Omental fat pad (tissue), 4 donors: ENCODE data around the gene SRSF3. TPM values are rescaled to one million over a fixed set of nuclear protein-coding genes. Genes with fewer than 3 reads are reported as not detected.
"Not testable (repeated sequence)": the region's sequence is repeated elsewhere in the genome, so short reads cannot be mapped to it uniquely, and the experiment has no call there.

Experiments
- ATAC-seq: fragments of 150-250 bp; one replicate; pipeline ENCODE4 v1.9.1; 2016; ENCODE audit warnings: mild to moderate bottlenecking, moderate library complexity; ENCODE audit not compliant: low FRiP score
- DNase-seq: peaks from one replicate; pipeline ENCODE4 v3.0.0-alpha.2; 2019; ENCODE audit warnings: low spot score
- total RNA-seq, 4 donors: library from RNA; depleted of rRNA; stranded (reverse); fragments of >200 nt; gene quantifications; one replicate each; pipeline ENCODE4 v1.1.0, GENCODE V29; 2016
- TF ChIP-seq, protein P1 (sequence below), 3 donors: fragments of 450-650 bp; IDR thresholded peaks; one replicate each; pipeline ENCODE4 v1.5.1; 2016 to 2017; ENCODE audit warnings: antibody characterized with exemption in 3 of 3, mild to moderate bottlenecking in 3 of 3, moderate library complexity in 2 of 3

The SRSF3 gene
- total RNA-seq, 4 donors from 2014 or later: 162 to 260 (median 189) TPM

DNA sequence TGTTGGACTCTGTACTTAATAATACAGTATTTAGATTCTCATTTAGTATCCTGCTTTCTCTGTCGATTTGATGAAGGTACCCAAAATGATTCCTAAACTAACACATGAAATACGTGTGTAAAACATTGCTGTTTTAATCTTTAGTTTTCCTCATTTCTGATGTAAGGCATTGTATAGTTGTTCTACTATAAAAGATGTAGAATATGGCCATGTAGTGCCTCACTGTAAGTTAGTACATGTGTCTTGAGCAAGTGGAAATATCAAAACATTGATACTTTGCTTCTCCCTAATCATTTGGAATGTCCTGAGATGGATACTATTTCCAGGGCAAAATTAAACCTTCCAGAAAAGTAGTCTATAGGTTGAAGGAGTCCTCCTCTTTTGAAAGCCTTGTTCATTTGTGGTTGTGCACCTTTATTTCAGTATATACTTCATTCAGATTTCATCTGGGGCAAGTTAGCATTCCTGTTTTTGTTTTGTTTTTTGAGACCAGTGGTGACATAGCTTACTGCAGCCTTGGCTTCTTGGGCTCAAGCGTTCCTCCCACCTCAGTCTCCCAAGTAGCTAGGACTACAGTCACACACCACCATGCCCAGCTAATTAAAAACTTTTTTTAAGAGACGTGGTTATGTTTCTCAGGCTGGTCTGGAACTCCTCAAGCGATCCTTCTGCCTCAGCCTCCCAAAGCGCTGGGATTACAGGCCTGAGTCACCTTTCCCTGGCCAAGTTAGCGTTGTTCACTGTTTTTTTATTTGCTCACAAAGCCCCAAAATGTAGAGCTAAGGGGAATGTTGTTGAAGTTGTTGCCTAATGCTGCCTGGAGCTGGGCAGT, 11.6 kb downstream of the SRSF3 start:
- no peak for DNase-seq
- ATAC-seq: peak; percentile 13
- TF ChIP-seq, protein P1, sequence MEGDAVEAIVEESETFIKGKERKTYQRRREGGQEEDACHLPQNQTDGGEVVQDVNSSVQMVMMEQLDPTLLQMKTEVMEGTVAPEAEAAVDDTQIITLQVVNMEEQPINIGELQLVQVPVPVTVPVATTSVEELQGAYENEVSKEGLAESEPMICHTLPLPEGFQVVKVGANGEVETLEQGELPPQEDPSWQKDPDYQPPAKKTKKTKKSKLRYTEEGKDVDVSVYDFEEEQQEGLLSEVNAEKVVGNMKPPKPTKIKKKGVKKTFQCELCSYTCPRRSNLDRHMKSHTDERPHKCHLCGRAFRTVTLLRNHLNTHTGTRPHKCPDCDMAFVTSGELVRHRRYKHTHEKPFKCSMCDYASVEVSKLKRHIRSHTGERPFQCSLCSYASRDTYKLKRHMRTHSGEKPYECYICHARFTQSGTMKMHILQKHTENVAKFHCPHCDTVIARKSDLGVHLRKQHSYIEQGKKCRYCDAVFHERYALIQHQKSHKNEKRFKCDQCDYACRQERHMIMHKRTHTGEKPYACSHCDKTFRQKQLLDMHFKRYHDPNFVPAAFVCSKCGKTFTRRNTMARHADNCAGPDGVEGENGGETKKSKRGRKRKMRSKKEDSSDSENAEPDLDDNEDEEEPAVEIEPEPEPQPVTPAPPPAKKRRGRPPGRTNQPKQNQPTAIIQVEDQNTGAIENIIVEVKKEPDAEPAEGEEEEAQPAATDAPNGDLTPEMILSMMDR (IDR thresholded peaks at IDR 0.05): no peak

DNA sequence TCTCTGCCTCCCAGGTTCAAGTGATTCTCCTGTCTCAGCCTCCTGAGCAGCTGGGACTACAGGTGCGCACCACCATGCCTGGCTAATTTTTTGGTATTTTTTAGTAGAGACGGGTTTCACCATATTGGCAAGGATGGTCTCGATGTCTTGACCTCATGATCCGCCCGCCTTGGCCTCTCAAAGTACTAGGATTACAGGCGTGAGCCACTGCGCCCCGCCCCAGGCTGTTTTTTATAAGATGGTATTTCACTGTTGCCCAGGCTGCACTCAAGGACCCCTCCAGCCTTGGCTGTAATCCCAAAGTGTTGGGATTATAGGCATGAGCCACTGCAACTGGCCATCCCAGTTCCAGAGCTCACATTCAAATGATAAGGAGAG, 13.1 kb downstream of the SRSF3 start:
- DNase-seq, ATAC-seq: not testable (repeated sequence)

DNA sequence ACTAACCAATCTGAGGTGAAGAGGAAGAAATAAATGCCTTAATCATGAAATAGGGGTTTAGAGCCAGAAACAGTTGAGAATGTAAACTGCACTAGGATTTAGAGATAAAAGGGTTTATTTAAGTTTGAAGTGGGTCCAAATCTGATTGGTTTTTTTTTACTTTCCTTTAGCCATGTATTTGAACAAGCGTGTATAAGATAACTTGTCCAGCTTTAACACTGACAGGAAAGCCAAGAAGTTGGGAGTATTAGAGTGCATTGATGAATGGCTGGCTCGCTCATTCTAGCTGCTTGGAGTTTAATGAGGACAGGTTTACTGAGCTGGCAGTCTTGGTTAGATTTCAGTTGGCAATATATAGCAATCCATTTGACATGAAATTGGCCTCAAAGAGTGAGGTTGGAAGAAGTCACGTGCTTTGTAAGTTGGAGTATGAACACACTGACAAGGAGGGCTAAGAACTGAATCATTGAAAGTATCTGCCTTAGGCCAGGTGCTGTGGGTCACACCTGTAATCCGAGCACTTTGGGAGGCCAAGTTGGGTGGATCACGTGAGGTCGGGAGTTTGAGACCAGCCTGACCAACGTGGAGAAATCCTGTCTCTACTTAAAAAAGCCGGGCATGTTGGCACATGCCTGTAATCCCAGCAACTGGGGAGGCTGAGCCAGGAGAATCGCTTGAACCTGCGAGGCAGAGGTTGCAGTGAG, 13.7 kb downstream of the SRSF3 start:
- TF ChIP-seq, protein P1 (IDR thresholded peaks at IDR 0.05): no peak
- no peak for ATAC-seq
- DNase-seq: no peak

DNA sequence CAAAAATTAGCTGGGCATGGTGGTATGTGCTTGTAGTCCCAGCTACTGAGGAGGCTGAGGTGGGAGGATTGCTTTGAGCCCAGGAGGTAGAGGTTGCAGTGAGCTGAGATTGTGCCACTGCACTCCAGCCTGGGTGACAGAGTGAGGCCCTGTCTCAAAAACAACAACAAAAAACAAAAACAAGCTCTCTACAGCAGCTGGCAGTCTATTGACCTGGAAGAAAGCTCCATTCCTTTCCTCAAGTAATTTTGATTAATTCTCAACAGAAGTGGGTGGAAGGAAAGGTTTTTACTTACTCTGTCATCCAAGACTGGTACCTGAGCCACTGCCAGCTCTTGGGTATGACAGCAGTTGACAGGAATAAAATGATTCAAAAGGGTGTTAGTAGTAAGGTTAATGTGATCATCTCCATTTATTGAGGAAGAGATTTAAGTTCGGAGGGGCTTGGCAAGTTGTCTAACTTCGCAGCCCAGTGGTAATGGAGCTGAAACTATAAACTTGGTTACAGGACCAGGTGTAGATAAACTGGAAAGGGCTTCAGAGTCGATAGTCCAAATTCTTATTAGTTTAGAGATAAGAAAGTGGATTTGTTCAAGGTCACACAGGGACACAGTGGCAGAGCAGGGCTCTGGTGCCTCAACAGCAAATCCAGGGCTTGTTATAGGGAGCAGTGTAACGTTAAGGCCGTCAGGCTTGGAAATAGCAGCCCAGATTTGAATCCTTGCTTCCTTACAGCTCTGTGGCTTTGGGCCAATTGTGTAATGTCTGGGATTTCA, 14.8 kb downstream of the SRSF3 start:
- TF ChIP-seq, protein P1 (IDR thresholded peaks at IDR 0.05): no peak
- DNase-seq: no peak
- no peak for ATAC-seq

DNA sequence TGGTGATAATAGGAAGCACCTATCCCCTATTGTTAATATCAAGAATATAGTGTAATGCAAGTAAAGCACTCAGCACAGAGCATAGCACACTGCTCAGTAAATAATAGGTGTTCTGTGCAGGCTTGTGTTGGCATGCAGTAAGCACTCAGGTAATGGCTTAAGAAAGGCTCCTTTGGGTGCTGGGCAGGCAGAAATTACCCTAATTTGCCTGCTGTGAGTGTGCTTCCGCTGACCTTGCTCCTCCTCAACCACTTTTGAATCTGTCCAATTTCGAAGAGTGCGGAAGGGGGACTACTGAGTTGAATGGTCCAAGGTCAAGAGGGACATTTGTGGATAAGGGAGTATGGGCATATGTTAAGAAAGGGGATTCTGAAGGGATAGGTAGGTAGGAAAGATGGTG, 15.4 kb downstream of the SRSF3 start:
- DNase-seq (no peak), ATAC-seq (no peak)
- TF ChIP-seq, protein P1 (IDR thresholded peaks at IDR 0.05): no peak

DNA sequence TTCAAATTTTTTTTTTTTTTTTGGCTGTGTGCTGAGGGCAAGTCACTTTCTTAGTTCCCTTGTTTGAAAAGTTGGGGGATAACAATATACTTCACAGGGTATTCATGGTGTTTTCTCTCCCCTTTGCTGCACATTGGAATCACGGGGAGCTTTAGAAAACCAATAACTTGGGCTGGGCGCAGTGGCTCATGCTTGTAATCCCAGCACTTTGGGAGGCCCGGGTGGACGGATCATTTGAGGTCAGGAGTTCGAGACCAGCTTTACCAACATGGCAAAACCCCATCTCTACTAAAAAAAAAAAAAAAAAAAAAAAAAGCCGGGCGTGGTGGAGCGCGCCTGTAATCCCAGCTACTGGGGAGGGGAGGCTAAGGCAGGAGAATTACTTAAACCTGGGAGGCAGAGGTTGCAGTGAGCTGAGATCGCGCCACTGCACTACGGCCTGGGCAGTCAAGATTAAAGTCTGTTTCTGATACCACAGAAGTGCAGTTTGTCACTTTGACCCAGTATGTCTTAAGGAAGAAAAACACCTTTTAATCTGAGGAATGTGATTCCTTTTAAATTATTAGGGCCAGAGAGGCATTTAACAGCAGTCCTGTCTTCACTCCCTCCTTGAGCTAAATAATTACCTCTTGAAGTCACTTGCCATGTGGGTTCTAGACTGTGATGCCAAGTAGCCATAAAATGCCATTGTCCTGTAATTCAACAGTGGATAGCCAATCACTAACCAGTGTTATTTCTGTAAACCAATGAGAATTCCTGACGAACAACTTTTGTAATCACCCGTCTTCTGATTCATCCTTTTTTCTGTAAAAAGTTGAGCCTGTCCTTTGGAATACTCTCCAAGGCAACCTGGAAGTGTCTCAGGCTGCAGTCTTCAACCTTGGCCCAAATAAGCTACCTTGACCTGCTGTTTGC, 16.1 kb downstream of the SRSF3 start:
- TF ChIP-seq, protein P1 (IDR thresholded peaks at IDR 0.05): no peak
- no peak for DNase-seq
- ATAC-seq: no peak
